Myocyte (in vitro differentiated cells): ENCODE data around the gene PACRGL. TPM values are rescaled to one million over a fixed set of nuclear protein-coding genes. Genes with fewer than 3 reads are reported as not detected.
"Not testable (repeated sequence)": the region's sequence is repeated elsewhere in the genome, so short reads cannot be mapped to it uniquely, and the experiment has no call there.

Source experiments
- DNase-seq: peaks from one replicate; pipeline ENCODE4 v3.0.0-alpha.2; 2012; ENCODE audit warnings: low read depth
- total RNA-seq: library from RNA; depleted of rRNA; stranded (reverse); fragments of >200 nt; gene quantifications from 2 replicates; pipeline ENCODE4 v1.2.3, GENCODE V29; 2014

The PACRGL gene
- total RNA-seq, 1 donor from 2014 or later, result 26.0 TPM

GRCh38 chr4:20723019-20723418, 22.8 kb downstream of the PACRGL start:
- DNase-seq, result no peak

GRCh38 chr4:20723463-20723862, 23.2 kb downstream of the PACRGL start:
- no peak for DNase-seq

GRCh38 chr4:20724915-20725314, 24.7 kb downstream of the PACRGL start:
- no peak for DNase-seq

GRCh38 chr4:20735931-20736330, 35.7 kb downstream of the PACRGL start:
- peak; percentile 76 for DNase-seq

GRCh38 chr4:20746000-20746399, 45.7 kb downstream of the PACRGL start:
- DNase-seq, result not testable (repeated sequence)

GRCh38 chr4:20752641-20753040, 52.4 kb downstream of the PACRGL start:
- no peak for DNase-seq

- no peak for DNase-seq
These were observed 53.8 kb downstream of the PACRGL start for GRCh38 chr4:20754036-20754435.

- DNase-seq, result no peak
These were observed 59.8 kb downstream of the PACRGL start for GRCh38 chr4:20760053-20760452.

- no peak for DNase-seq
These were observed 61.1 kb downstream of the PACRGL start for GRCh38 chr4:20761382-20761781.

- no peak for DNase-seq
These were observed 61.6 kb downstream of the PACRGL start for GRCh38 chr4:20761826-20762225.

GRCh38 chr4:20764366-20764992, 64.2 kb downstream of the PACRGL start:
- DNase-seq, result no peak

- DNase-seq, result peak; percentile 63
These were observed 73.1 kb downstream of the PACRGL start for GRCh38 chr4:20773144-20773997.

GRCh38 chr4:20778896-20779295, 78.6 kb downstream of the PACRGL start:
- no peak for DNase-seq

- not testable (repeated sequence) for DNase-seq
These were observed 82.9 kb downstream of the PACRGL start for GRCh38 chr4:20783134-20783533.

- DNase-seq, result no peak
These were observed 87.8 kb downstream of the PACRGL start for GRCh38 chr4:20787940-20788665.
